GM13976 (cell line): ENCODE measurements around the gene PKN2.
A peak's percentile ranks its signal among the peaks of the same experiment; 100 is the strongest.

Experiments used
- DNase-seq: peaks from one replicate; pipeline ENCODE4 v3.0.0; 2012; ENCODE audit warnings: low spot score
- CTCF ChIP-seq: IDR thresholded peaks from 2 replicates; pipeline ENCODE4 v1.5.1; 2012; ENCODE audit warnings: borderline replicate concordance, mild to moderate bottlenecking; ENCODE audit not compliant: insufficient read depth; ENCODE audit errors: extremely low read depth, missing control alignments, control extremely low read depth
- in situ Hi-C: fragments of 300-500 bp; cut with MboI; formaldehyde crosslinking; loops from one replicate; pipeline ENCODE4 v1.12.0; 2022; ENCODE audit warnings: low sequenced_read_pairs, mixed read lengths, inconsistent platforms; ENCODE audit not compliant: unreplicated experiment

Gene PKN2

GRCh38 chr1:88647749-88648415 lies 36.2 kb upstream of the PKN2 start:
- TF ChIP-seq CTCF: no peak
- in situ Hi-C loops: no loop called here
- DNase-seq: no peak

- TF ChIP-seq CTCF: no peak
- in situ Hi-C loops: no loop called here
- DNase-seq: no peak
Measured at GRCh38 chr1:88648706-88649105, 35.4 kb upstream of the PKN2 start.

- no peak for DNase-seq
- in situ Hi-C loops: loop anchor here (10.0 kb wide), 1 partner anchor 215 kb away; no protein-coding TSS in a partner anchor
- TF ChIP-seq CTCF: no peak
Measured at GRCh38 chr1:88649932-88650331, 34.1 kb upstream of the PKN2 start.

GRCh38 chr1:88650676-88651418 lies 33.2 kb upstream of the PKN2 start:
- no peak for DNase-seq
- in situ Hi-C loops: loop anchor here (10.0 kb wide), 1 partner anchor 214 kb away; no protein-coding TSS in a partner anchor
- no peak for TF ChIP-seq CTCF

GRCh38 chr1:88655140-88655539 lies 28.9 kb upstream of the PKN2 start:
- DNase-seq: no peak
- in situ Hi-C loops: loop anchor here (10.0 kb wide), 1 partner anchor 210 kb away; no protein-coding TSS in a partner anchor
- no peak for TF ChIP-seq CTCF

GRCh38 chr1:88655685-88656299 lies 28.3 kb upstream of the PKN2 start:
- in situ Hi-C loops: loop anchor here (10.0 kb wide), 1 partner anchor 209 kb away; no protein-coding TSS in a partner anchor
- peak; percentile 16 for TF ChIP-seq CTCF
- peak; percentile 45 for DNase-seq
